ENCODE measurements around the gene PNPLA3.

DNA sequence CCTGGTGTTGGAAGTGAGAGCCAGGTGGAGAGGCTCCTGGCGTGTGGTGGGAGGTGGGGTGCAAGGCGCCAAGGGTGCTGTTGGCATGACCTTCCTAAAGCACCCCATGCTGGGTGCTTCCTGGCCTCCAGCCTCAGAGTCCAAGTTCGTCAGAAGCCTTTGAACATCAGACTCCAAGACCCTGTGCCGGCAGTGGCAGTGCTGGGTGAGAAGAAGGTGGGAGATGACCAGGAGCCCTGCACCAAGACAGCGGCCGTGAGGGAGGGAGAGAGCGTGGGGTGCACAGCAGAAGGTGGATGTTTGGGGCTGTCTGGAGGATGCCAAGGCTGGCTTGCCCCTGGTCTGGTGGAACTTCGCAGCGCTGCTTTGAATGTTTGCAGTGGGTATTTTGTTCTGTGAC, 70.8 kb downstream of the PNPLA3 start:
- TF ChIP-seq, protein P1, sequence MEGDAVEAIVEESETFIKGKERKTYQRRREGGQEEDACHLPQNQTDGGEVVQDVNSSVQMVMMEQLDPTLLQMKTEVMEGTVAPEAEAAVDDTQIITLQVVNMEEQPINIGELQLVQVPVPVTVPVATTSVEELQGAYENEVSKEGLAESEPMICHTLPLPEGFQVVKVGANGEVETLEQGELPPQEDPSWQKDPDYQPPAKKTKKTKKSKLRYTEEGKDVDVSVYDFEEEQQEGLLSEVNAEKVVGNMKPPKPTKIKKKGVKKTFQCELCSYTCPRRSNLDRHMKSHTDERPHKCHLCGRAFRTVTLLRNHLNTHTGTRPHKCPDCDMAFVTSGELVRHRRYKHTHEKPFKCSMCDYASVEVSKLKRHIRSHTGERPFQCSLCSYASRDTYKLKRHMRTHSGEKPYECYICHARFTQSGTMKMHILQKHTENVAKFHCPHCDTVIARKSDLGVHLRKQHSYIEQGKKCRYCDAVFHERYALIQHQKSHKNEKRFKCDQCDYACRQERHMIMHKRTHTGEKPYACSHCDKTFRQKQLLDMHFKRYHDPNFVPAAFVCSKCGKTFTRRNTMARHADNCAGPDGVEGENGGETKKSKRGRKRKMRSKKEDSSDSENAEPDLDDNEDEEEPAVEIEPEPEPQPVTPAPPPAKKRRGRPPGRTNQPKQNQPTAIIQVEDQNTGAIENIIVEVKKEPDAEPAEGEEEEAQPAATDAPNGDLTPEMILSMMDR (IDR thresholded peaks at IDR 0.05; ENCODE audit: low read depth, low read length, poor library complexity, severe bottlenecking) = no peak
- TF ChIP-seq EZH2phosphoT487 (IDR thresholded peaks at IDR 0.05; ENCODE audit: borderline replicate concordance, low read length) = no peak
